ENCODE results near the gene IL4I1.

The IL4I1 gene

DNA sequence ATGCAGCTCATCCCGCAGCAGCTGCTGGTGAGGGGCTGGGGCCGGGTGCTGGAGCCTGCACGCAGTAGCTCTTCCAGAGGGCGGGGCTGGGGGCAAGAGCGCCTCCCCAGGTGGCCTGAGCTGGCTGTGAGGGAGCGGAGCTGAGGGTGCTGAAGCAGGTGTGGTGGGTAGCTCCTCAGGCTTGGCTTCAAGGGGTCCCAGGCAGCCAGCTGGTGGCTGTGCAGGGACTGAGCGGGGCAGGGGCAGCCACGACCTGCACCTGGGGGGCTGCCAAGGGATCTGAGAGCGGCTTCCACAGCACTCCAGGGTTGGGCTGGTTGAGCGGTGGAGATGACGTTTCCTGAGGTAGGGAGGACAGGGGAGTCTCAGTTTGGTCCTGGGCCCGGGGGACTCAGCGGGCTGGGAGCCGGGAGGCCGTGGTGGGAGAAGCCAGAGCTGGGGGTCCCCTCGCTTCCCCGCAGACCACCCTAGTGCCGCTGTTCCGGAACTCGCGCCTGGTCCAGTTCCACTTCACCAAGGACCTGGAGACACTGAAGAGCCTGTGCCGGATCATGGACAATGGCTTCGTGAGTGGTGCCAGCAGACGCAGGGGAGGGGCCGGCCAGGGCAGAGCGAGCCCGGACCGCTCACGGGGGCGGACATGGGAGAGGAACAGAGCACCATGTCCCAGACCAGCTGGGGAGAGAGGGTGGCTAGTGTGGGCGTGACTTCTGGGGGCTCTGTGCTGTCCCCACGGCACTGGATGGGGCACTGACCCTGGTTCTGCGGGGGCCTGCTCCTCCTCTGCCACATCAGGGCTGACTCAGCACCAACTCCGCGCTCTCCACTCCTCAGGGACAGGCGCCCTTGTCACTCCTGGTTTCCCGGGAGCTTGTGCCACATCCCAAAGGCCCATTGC, 38.4 kb downstream of the IL4I1 start:
- 94% methylated on average over 37 of the region's 37 CpGs for WGBS
- Histone ChIP-seq H3K9me3 (ENCODE audit: insufficient read depth, low read depth, low read length) (no peaks in the 10 kb centered on the region), H3K36me3 (ENCODE audit: insufficient read depth, low read length) (peaks cover 78% of the 10 kb centered on the region), H3K4me1 (ENCODE audit: insufficient read depth, low read length) (0 out of 2 replicates have a peak, but pooled peaks cover 3% of the 10 kb centered on the region), H3K27me3 (ENCODE audit: insufficient read depth, low read length) (no peaks in the 10 kb centered on the region), H3K4me3 (ENCODE audit: low read length) (no peak overlapping the region), H3K27ac (ENCODE audit: low read depth, low read length) (peak overlapping the region; percentile 30; the same call in 1 of the 2 replicates), H3K9ac (ENCODE audit: low read depth, low read length) (no peak overlapping the region)

DNA sequence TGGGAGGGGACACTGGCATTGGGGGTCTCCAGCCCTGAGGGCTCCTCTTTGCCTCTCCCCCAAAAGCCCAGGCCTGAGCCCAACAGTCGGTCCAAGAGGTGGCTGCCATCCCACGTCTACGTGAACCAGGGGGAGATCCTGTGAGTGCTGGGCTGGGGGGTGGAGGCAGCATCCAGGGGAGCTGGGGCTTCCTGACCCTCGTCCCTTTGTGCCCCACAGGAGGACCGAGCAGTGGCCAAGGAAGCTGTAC, 38.9 kb downstream of the IL4I1 start:
- H3K4me1 ChIP-seq (ENCODE audit: insufficient read depth, low read length) = peaks cover 7% of the 10 kb centered on the region
- no peaks in the 10 kb centered on the region for H3K27me3 ChIP-seq (ENCODE audit: insufficient read depth, low read length)
- H3K9me3 ChIP-seq (ENCODE audit: insufficient read depth, low read depth, low read length) = no peaks in the 10 kb centered on the region
- H3K4me3 ChIP-seq (ENCODE audit: low read length) = no peak overlapping the region
- H3K27ac ChIP-seq (ENCODE audit: low read depth, low read length) = no peak overlapping the region
- WGBS = 90% methylated on average over 5 of the region's 5 CpGs
- H3K36me3 ChIP-seq (ENCODE audit: insufficient read depth, low read length) = peaks cover 77% of the 10 kb centered on the region
- no peak overlapping the region for H3K9ac ChIP-seq (ENCODE audit: low read depth, low read length)

DNA sequence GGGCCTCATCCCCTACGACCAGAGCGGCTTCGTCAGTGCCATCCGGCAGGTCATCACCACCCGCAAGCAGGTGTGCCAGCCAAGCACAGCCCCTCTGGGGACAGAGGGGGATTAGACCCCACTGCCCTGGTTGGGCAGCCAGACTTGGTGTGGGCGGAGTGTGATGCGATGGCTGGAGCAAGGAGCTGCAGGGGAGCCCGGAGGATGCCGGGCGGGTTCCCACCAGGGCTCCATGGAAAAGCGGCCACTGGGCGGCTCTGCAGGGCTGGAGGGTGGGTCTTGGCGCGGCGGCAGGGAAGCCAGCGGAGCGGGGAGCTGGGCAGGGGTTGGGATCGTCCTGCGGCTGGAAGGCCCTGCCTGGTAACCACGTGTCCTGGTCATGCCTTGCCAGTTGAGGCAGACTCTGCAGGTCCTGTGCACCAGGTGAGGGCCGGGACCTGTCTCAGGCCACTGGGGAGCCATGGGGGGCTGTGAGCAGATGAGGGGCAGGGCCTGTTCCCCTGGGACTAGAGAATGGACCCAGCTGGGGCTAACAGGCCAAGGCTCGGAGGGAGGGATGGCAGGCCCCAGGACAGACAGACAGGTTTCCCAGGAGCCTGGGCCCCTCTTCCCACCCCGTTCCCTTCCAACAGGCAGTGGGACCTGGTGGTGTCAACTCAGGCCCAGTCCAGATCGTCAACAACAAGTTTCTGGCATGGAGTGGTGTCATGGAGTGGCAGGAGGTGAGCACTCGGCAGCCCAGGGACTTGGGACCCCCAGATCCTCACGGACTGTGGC, 39.4 kb downstream of the IL4I1 start:
- H3K9me3 ChIP-seq (ENCODE audit: insufficient read depth, low read depth, low read length) = no peaks in the 10 kb centered on the region
- no peak overlapping the region for H3K9ac ChIP-seq (ENCODE audit: low read depth, low read length)
- H3K4me3 ChIP-seq (ENCODE audit: low read length) = no peak overlapping the region
- H3K36me3 ChIP-seq (ENCODE audit: insufficient read depth, low read length) = peaks cover 79% of the 10 kb centered on the region
- no peaks in the 10 kb centered on the region for H3K27me3 ChIP-seq (ENCODE audit: insufficient read depth, low read length)
- 93% methylated on average over 26 of the region's 26 CpGs for WGBS
- peaks cover 12% of the 10 kb centered on the region for H3K4me1 ChIP-seq (ENCODE audit: insufficient read depth, low read length)
- no peak overlapping the region; the same call in 1 of the 2 replicates for H3K27ac ChIP-seq (ENCODE audit: low read depth, low read length)

DNA sequence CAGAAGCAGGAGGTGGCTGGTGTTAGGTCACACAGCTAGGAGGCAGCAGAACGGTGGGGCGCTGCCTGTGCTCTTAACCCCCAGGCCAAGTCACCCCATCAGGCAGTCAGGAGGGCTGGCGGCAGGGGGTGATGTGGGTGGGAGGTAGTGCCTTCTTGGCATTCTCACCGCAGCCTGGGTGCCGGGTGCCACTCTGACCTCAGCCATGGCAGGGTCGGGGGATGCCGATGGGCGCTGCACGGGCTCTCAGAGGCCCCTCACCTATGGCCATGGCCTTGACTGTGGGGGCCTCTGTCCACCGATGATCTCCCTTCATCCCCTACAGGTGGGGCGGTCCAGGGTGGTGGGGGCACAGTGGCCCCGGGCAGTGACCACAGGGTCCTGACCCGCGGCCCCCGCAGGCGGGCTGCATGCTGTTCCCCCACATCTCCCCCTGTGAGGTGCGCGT, 40.1 kb downstream of the IL4I1 start:
- Histone ChIP-seq H3K36me3 (ENCODE audit: insufficient read depth, low read length) (peaks cover 77% of the 10 kb centered on the region), H3K4me3 (ENCODE audit: low read length) (no peak overlapping the region), H3K27ac (ENCODE audit: low read depth, low read length) (no peak overlapping the region), H3K9ac (ENCODE audit: low read depth, low read length) (no peak overlapping the region), H3K27me3 (ENCODE audit: insufficient read depth, low read length) (no peaks in the 10 kb centered on the region), H3K9me3 (ENCODE audit: insufficient read depth, low read depth, low read length) (no peaks in the 10 kb centered on the region), H3K4me1 (ENCODE audit: insufficient read depth, low read length) (peaks cover 13% of the 10 kb centered on the region)
- WGBS = 96% methylated on average over 18 of the region's 18 CpGs

DNA sequence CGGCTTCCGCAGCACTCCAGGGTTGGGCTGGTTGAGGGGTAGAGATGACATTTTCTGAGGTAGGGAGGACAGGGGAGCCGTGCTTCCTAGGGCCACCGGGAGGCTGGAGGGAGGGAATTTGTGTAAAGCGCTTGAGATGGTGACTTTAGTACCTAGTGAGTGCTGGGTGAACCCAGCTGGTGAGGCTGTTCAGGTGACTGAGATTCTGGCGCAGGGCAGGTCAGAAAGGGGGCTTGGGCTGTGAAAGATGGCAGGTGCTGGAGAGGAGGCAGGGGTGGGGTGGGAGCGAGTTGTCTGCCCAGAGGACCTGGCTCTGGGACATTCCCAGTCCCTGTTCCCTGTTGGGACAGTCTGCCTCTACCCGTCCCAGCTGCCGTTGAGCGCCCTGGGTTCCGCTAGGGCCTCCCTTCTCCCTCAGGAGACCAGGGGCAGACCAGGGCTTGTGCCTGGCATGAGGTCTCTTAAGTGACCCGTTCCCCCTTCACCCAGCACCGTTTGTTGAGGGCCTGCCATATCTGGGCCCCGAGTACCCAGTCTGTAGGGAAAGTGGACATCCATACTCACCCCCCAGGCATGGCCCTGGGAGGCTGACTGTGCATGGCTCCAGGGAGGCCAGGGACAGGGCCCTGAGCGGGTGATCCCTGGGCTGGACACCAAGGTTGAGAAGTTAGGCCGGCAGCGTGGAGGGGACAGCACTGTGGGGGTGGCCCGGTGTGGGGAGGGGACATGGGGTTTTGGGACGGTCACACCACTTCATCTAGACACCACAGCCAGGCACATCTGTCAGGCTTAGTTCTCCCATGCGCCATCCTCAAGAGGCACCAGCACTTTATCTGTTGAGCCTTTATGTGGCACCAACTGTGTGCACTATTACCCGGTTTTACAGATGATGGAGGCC, 40.8 kb downstream of the IL4I1 start:
- WGBS = 93% methylated on average over 21 of the region's 21 CpGs
- Histone ChIP-seq H3K36me3 (ENCODE audit: insufficient read depth, low read length) (peaks cover 72% of the 10 kb centered on the region), H3K27ac (ENCODE audit: low read depth, low read length) (no peak overlapping the region)

DNA sequence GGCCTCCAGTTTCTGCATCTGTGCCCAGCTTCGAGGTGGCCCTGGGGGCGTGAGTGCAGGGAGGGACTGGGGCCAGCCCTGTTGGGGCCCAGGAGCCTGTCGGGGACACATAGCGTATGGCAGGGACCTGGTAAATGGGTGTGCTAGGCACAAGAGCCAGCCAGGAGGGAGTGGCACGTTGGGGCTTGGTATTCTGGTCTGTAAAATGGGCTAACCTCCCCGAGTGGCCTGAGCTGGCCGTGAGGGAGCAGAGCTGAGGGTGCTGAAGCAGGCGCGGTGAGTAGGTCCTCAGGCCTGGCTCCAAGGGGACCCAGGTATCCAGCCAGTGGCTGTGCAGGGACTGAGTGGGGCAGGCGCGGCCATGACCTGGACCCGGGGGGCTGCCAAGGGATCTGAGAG, 41.4 kb downstream of the IL4I1 start:
- Histone ChIP-seq H3K27ac (ENCODE audit: low read depth, low read length) (no peak overlapping the region), H3K9ac (ENCODE audit: low read depth, low read length) (no peak overlapping the region), H3K27me3 (ENCODE audit: insufficient read depth, low read length) (no peaks in the 10 kb centered on the region), H3K9me3 (ENCODE audit: insufficient read depth, low read depth, low read length) (no peaks in the 10 kb centered on the region), H3K4me1 (ENCODE audit: insufficient read depth, low read length) (peaks cover 13% of the 10 kb centered on the region), H3K36me3 (ENCODE audit: insufficient read depth, low read length) (peaks cover 65% of the 10 kb centered on the region), H3K4me3 (ENCODE audit: low read length) (no peak overlapping the region)
- 94% methylated on average over 12 of the region's 12 CpGs for WGBS

More for the DNA sequence above, 40.8 kb downstream of the IL4I1 start:
- no peak overlapping the region for H3K4me3 ChIP-seq (ENCODE audit: low read length)
- peaks cover 13% of the 10 kb centered on the region for H3K4me1 ChIP-seq (ENCODE audit: insufficient read depth, low read length)
- no peaks in the 10 kb centered on the region for H3K27me3 ChIP-seq (ENCODE audit: insufficient read depth, low read length)
- H3K9me3 ChIP-seq (ENCODE audit: insufficient read depth, low read depth, low read length) = no peaks in the 10 kb centered on the region
- no peak overlapping the region for H3K9ac ChIP-seq (ENCODE audit: low read depth, low read length)

DNA sequence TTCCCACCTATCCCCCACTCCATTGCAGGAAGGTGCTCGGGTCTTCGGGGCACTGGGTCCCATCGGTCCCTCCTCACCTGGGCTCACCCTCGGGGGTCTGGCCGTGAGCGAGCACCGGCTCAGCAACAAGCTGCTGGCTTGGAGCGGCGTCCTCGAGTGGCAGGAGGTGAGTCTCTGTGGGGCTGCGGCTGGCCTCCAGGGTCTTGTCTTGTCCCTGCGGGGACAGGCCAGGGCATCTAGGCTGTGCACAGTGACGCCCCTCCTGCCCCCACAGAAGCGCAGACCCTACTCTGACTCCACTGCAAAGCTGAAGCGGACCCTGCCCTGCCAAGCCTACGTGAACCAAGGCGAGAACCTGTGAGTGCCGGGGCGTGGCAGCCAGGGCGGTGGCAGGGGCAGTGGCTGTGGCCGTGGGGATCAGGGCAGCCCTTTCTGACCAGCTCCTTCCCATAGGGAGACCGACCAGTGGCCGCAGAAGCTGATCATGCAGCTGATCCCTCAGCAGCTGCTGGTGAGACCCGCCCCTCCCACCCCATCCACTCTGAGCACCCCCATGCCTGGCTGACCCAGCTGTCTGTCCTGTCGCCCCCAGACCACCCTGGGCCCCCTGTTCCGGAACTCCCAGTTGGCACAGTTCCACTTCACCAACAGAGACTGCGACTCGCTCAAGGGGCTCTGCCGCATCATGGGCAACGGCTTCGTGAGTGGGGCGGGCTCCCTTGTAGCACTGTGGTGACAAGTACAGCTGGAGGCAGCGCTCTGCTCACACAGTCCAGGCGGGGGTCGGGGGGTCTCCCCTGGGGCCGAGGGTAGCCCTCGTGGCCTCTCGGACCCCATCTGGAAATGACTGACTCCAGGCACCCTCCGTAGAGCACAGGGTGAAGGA, 42.1 kb downstream of the IL4I1 start:
- Histone ChIP-seq H3K27ac (ENCODE audit: low read depth, low read length) (no peak overlapping the region), H3K36me3 (ENCODE audit: insufficient read depth, low read length) (peaks cover 59% of the 10 kb centered on the region), H3K9ac (ENCODE audit: low read depth, low read length) (no peak overlapping the region), H3K4me1 (ENCODE audit: insufficient read depth, low read length) (peaks cover 17% of the 10 kb centered on the region), H3K4me3 (ENCODE audit: low read length) (no peak overlapping the region), H3K9me3 (ENCODE audit: insufficient read depth, low read depth, low read length) (no peaks in the 10 kb centered on the region), H3K27me3 (ENCODE audit: insufficient read depth, low read length) (no peaks in the 10 kb centered on the region)
- 94% methylated on average over 39 of the region's 39 CpGs for WGBS

DNA sequence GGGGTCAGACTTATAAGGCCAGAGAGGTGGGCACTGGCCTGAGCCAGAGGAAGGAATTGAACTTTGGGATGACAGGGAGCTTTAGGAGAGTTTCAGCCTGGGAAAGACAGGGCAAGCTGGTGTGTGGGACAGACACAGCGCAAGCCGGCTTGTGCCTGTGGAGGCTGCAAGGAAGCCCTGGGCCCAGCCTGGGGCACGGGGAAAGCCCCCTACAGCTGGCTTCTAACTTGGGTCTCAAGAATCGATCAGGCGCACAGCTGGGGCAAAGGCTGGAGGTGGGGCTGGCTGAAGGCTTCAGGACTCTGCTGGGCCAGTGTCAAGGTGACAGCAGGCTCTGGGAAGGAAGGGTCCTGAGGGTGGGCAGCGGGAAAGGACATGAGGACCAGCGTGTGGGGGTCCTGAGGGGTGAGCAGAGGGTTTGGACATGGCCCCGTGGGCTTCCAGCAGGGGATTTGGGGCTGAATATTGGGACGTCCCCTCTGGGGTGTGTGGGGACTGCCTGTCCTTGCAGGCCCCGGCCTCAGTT, 42.8 kb downstream of the IL4I1 start:
- H3K27ac ChIP-seq (ENCODE audit: low read depth, low read length) = no peak overlapping the region
- no peaks in the 10 kb centered on the region for H3K27me3 ChIP-seq (ENCODE audit: insufficient read depth, low read length)
- no peak overlapping the region for H3K9ac ChIP-seq (ENCODE audit: low read depth, low read length)
- no peak overlapping the region for H3K4me3 ChIP-seq (ENCODE audit: low read length)
- H3K4me1 ChIP-seq (ENCODE audit: insufficient read depth, low read length) = peaks cover 17% of the 10 kb centered on the region
- H3K9me3 ChIP-seq (ENCODE audit: insufficient read depth, low read depth, low read length) = no peaks in the 10 kb centered on the region
- peaks cover 54% of the 10 kb centered on the region for H3K36me3 ChIP-seq (ENCODE audit: insufficient read depth, low read length)
- 95% methylated on average over 10 of the region's 10 CpGs for WGBS

DNA sequence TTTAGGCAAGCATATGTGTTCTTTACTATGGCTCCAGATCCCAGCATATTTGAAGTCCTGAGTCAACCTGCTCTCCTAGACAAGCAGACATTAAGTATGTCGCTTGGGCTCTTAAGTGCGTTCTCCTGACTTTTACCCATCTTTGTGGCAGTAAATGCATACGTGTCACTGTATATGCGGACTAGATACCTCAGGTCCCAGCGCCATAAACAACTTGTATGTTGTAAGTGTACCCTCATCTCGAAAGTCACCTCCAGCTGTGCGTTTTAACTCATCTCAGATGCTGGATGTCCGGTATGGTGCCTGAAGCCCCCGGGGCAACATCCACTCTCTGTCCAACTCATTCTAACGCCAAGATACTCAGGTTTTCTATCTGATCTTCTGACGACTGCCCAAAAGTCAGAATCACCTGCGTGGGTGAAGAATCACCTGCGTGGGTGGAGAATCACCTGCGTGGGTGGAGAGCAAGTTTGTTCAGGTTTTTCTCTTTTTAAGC, 44.0 kb downstream of the IL4I1 start:
- Histone ChIP-seq H3K36me3 (ENCODE audit: insufficient read depth, low read length) (peaks cover 44% of the 10 kb centered on the region), H3K9ac (ENCODE audit: low read depth, low read length) (no peak overlapping the region), H3K27me3 (ENCODE audit: insufficient read depth, low read length) (no peaks in the 10 kb centered on the region), H3K9me3 (ENCODE audit: insufficient read depth, low read depth, low read length) (no peaks in the 10 kb centered on the region), H3K27ac (ENCODE audit: low read depth, low read length) (no peak overlapping the region), H3K4me1 (ENCODE audit: insufficient read depth, low read length) (peaks cover 17% of the 10 kb centered on the region), H3K4me3 (ENCODE audit: low read length) (peak overlapping the region; percentile 75)
- 89% methylated on average over 14 of the region's 14 CpGs for WGBS
